HG03442 (cell line): ENCODE measurements around the gene TMPRSS6.

Experiments used
- ATAC-seq: cut with Tn5 transposase; IDR thresholded peaks from one replicate; pipeline ENCODE4 v1.9.1; 2021; ENCODE audit warnings: mild to moderate bottlenecking, moderate library complexity; ENCODE audit not compliant: unreplicated experiment

The TMPRSS6 gene

DNA sequence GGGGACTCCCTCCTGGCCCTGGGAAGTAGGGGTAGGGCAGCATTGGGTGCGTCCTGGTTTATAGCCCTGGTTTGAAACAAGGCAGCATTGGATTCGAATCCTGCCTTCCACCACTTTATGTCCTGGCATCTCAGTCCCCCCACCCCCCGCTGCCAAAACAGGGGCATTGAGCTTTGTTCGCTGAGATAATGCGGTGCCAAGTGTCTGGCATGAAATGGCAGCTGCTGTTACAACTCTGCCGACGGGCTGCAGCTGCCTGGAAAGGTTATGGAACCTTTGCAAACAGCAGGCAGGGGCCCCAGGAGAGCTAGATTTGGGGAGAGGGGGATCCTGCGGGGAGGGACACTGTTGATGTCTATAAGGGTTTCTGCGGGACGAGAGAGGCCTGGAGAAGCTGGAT is 92.2 kb downstream of the TMPRSS6 start:
- ATAC-seq, result no peak

DNA sequence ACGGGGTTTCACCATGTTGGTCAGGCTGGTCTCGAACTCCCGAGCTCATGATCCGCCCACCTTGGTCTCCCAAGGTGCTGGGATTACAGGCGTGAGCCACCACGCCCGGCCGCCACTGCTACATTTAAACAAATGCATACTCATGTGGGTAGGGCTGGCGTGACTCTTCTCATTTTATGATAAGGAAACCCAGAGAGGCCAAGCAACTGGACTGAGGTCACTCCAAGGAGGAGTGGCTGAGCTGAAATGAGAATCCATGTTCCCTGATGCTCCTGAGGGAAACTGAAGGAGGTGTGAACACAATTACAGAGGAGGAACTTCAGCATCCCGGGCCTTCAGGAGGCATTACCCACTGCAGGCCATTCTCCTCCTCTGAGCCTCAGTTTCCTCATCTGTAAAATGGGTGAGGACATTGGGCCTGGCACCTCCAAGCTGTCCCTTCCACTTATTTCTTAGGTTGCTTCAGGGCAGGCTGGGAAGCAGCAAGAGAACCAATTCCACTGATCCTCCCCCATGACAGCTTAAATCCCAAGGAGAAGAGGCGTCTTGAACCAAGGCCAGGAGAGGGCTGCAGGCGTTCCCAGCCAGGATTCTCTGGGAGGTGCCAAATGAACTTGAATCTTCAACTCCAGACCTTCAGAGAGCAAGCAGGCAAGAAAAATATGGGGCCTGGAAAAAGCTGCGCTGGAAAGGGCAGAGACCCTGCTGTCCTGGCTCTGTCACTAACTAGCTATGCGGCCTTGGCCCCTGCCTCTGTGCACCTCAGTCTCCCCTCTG is 93.2 kb downstream of the TMPRSS6 start:
- ATAC-seq, result no peak

DNA sequence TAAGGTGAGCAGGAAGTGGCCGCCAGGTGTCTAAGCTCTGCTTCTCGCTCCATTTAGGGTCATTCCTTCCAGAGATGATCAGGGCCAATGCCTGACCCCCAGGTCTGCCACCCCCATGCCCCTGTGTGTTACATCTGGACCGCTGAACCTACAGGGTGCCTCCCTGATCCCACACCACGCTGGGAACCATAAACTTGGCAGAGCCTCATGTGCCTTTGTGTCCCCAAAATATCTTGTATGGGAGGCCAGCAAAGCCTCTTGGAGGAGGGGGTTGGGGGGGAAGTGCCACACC is 94.0 kb downstream of the TMPRSS6 start:
- ATAC-seq, result no peak
